Activated CD4-positive, CD25-positive, alpha-beta regulatory T cell treated with anti-CD3 and anti-CD28 coated beads, Interleukin-2, amount 50 U/mL, for 16 hours (primary cell): ENCODE measurements around the gene KEAP1.
"Not testable (repeated sequence)": the region's sequence is repeated elsewhere in the genome, so short reads cannot be mapped to it uniquely, and the experiment has no call there.

Experiments
- DNase-seq: peaks from one replicate; pipeline ENCODE4 v3.0.0-alpha.2; 2020; ENCODE audit warnings: low read depth, low spot score

KEAP1 gene

DNA sequence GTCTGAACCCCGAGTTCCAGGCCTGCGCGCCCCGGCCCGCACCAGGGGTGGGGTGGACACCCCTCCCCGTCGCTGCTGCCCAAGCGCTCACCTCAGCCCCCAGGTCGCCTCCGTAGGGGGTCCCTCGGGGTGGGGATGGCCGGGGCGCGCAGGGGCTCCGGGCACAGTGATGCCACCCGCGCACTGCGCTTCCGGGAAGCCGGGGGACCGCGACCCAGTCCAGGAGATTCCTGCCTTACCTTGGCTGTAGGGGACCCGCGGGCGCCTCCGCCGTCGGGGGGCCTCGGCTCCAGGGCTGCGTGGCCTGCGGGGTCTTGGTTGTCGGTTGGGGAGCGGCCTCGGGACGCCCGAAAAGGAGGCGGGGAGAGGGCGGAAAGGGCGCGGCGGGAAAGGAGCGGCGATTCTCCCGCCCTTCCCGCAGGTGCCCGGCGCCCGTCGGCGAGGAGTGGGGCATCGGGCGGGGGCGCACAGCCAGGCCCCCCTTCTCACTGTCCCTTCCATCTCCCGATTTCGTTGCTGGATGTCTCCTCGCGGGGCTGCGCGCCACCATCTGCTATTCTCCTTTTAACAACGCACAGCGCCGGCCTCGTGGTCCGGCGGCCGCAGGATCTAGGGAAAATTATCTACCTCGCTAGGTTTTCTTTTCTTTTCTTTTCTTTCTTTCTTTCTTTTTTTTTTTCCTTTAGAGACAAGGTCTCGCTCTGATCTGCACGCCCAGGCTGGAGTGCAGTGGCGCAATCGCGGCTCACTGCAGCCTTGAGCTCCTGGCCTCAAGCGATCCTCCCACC is at the start of gene KEAP1:
TSS of gene KEAP1 (minus strand) at position 355 of the 788 bp plus-strand sequence. CDS start 3,323 bp downstream, outside the sequence.
- DNase-seq = no peak

DNA sequence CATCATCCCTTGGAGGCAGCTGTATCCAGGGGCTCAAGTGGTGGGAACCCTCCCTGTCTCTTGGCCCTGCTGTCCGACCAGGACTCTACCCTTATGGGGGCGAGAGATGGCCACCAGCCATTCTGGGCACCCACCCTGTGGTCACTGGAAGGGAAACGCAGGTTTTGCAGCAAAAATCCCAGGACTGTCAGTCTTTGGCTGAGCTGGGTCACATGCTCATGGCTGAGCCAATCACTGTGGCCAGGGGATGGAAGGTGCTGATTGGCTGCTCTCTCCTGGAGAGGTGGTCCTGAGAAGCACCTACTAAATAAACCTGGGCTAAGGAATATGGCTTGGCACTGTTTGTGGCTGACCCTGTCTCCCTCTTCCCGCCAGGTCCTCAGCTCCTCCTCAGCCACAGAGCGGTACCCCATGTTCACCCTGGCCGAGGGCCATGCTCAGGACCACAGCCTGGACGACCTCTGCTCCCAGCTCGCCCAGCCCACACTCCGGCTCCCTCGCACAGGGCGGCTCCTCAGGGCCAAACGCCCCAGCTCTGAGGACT is 49.4 kb upstream of the KEAP1 start:
- no peak for DNase-seq

GRCh38 chr19:10551698-10552301 is 48.6 kb upstream of the KEAP1 start:
- DNase-seq = no peak

DNA sequence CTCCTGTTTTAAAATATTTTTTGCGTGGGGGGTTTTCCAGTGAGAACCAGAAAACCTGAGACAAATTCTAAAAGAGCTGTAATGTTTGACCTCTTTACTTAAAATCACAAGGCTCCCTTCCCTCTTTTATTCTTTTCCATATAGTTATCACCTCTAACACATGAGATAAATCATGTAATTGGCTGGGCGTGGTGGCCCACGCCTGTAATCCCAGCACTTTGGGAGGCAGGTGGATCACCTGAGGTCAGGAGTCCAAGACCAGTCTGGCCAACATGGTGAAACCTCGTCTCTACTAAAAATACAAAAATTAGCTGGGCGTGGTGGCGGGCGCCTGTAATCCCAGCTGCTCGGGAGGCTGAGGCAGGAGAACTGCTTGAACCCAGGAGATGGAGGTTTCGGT is 47.9 kb upstream of the KEAP1 start:
- DNase-seq = not testable (repeated sequence)

GRCh38 chr19:10550336-10550735 is 47.2 kb upstream of the KEAP1 start:
- DNase-seq = no peak

DNA sequence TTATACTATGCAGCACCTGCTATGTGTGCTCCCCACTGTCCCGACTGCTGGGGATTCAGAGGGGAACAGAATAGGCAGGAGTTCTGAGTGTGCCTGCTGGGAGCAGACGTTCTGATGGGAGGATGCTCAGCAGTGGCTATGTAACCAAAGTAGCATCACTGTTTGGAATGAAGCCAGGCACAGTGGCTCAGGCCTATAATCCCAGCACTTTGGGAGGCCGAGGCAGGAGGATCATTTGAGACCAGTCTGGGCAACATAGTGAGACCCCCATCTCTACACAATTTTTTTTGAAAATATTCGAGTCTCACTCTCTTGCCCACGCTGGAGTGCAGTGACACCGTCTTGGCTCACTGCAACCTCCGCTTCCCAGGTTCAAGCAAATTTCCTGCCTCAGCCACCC is 46.6 kb upstream of the KEAP1 start:
- no peak for DNase-seq

DNA sequence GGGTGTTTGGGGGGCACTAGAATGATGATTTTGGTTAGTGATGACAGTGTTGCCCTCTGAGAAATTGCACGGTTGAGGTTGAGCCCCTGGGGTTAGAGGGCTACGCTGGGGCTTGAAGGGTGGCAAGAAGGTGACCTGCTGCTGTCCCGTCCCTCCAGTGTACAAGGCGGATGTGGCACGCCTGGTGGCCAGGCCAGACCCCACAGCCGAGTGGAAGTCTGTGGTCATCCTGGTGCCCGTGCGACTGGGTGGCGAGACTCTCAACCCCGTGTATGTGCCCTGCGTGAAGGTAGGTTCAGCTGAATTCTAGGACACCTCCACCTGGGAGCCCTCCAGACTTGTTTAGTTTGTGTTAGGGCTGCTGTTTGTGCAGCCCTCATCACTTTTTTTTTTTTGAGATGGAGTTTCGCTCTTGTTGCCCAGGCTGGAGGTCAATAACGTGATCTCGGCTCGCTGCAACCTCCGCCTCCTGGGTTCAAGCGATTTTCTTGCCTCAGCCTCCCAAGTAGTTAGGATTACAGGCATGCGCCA is 45.7 kb upstream of the KEAP1 start:
- no peak for DNase-seq

DNA sequence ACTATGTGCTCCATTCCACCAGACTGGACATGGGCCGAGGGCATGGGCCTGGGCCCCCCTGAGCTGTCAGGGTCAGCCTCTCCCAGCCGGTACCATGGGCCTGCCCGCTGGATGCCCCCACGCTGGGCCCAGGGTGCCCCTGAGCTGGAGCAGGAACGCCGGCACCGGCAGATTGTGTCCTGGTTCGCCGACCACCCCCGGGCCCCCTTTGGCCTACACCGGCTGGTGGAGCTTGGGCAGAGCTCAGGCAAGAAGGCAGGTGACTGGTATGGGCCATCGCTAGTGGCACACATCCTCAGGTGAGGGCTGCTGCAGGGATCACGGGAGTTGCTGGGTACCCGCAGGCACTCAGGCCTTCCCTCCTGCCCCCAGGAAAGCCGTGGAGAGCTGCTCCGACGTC is 43.7 kb upstream of the KEAP1 start:
- no peak for DNase-seq

DNA sequence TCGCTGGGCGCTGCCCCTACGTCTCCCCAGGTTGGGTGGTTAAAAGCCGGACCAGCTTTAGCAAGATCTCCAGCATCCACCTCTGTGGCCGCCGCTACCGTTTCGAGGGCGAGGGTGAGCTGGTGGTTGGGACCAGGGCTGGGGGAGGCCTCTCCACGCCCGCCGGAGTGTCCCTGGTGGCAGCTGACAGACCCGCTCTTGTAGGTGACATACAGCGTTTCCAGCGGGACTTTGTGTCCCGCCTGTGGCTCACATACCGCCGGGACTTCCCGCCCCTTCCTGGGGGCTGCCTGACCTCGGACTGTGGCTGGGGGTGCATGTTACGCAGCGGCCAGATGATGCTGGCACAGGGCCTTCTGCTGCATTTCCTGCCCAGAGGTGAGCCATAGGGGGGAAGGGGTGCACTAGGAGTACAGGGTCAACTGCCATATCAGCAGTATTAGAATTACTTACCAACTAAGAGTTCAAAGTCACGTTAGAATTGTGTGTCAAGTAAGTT is 41.6 kb upstream of the KEAP1 start:
- DNase-seq = no peak

GRCh38 chr19:10544242-10544752 is 41.1 kb upstream of the KEAP1 start:
- DNase-seq = no peak

DNA sequence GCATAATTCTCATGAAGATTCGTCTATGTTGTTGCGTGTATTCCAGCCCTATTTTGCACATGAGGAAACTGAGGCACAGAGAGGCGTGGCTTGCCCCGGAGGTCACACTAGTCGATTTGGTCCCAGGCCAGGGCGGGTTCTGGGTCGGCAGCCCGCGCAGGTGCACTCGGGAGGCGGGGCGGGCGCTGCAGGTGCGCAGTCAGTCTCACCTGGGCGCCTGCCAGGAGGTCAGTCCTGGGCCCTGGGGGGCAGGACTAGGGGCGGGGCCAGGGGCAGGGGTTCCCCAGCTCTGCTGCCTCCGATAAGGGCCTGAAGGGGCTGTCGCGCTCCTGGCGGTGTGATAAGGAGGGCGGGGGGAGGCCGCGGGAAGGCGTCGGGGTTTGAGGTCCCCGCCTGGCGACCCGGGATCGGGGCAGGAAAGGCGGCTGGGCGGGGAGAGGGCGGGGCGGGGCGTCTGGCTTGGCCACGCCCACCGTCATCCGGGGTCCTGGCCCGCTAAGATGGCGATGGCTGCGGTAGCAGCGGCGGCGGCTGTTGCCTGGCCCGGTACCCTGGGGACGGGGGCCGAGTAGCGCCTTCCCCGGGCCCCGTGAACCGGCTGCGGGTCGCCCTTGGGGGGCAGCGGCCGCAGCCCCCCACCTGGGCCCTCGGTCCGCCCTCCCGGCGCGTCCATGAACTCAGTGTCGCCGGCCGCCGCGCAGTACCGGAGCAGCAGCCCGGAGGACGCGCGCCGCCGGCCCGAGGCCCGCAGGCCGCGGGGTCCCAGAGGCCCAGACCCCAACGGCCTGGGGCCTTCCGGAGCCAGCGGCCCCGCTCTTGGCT is 40.5 kb upstream of the KEAP1 start, which contains the start of gene ATG4D:
TSS of gene ATG4D (plus strand) at position 485 of the 822 bp plus-strand sequence. CDS start at position 672, 187 bp downstream.
- peak; percentile 59 for DNase-seq

GRCh38 chr19:10543059-10543419 is 39.9 kb upstream of the KEAP1 start:
- no peak for DNase-seq

DNA sequence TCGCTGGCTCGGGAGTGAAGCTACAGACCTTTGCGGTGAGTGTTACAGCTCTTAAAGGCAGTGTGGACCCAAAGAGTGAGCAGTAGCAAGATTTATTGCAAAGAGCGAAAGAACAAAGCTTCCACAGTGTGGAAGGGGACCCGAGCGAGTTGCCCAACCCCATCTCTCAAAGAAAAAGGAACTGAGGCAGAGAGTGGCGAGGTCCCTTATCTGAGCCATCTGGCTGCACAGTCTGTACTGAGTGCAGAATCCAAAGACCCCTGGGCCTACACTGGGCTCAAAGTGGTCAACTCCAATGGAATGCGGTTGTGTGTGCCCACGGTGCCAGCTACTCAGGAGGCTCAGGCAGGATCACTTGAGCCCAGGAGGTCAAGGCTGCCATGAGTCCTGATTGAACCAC is 35.9 kb upstream of the KEAP1 start:
- not testable (repeated sequence) for DNase-seq

- DNase-seq = no peak
Observed at GRCh38 chr19:10538204-10538983, 35.2 kb upstream of the KEAP1 start.

GRCh38 chr19:10537668-10538067 is 34.5 kb upstream of the KEAP1 start:
- DNase-seq = no peak

GRCh38 chr19:10535613-10536012 is 32.5 kb upstream of the KEAP1 start:
- DNase-seq = no peak

DNA sequence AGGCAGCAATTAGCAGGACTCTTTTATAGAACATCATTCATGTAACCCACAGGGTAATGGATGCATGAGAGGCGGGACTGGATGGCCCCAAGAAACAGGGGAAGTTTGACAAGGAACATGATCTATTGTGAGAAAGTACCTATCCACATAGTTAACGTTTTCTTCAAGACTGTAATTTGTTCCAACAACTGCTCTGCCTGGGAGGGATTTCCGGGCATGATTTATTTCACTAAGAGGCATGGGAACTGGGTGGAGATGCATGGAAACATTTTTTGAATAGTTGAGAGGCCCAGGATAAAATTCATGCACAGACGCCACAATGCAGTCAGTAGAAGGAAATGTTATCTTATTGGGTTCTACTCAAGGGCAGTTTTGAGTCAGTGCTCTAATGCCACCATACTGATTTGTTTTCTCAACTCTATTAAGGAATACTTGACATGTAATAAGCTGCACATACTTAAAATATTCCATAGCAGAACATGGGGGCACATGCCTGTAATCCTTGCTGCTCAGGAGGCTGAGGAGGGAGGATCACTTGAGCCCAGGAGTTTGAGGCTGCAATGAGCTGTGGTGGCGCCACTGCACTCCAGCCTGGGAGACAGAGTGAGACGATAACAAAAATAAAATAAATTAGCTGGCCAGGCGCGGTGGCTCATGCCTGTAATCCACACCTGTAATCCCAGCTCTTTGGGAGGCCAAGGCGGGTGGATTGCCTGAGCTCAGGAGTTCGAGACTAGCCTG is 30.7 kb upstream of the KEAP1 start:
- no peak for DNase-seq

GRCh38 chr19:10532457-10532856 is 29.3 kb upstream of the KEAP1 start:
- DNase-seq = no peak

- not testable (repeated sequence) for DNase-seq
Observed at GRCh38 chr19:10526887-10527286, 23.7 kb upstream of the KEAP1 start.

DNA sequence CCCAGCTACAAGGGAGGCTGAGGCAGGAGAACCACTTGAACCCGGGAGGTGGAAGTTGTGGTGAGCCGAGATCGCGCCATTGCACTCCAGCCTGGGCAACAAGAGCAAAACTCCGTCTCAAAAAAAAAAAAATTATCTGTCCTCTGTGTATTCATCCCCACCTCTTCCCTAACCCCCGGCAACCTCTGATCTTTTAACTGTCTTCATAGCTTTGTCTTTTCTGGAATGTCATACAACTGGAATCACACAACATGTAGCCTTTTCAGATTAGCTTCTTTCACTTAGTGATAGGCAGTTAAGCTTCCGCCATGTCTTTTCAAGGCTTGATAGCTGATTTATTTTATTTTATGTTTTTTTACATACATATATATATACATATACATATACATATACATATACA is 22.5 kb upstream of the KEAP1 start:
- DNase-seq = no peak
